ENCODE results near the gene EPHA2.

EPHA2 gene

GRCh38 chr1:16176653-16177052 is 20.8 kb upstream of the EPHA2 start:
- no peaks in the 10 kb centered on the region for H3K27me3 ChIP-seq (ENCODE audit: control insufficient read depth, insufficient read depth, low read length)
- peak overlapping the region; percentile 39 for H3K4me2 ChIP-seq (ENCODE audit: low read length)
- no peaks in the 10 kb centered on the region for H3K9me3 ChIP-seq (ENCODE audit: control insufficient read depth, low read length)
- H3K79me2 ChIP-seq = no peaks in the 10 kb centered on the region
- peak overlapping the region; percentile 66 for H3K27ac ChIP-seq
- no peak overlapping the region for H3K9ac ChIP-seq
- H3K36me3 ChIP-seq (ENCODE audit: control insufficient read depth, insufficient read depth, low read length) = no peaks in the 10 kb centered on the region
- peak overlapping the region; percentile 81 for H2AFZ ChIP-seq
- no peak for TF ChIP-seq CTCF (IDR thresholded peaks at IDR 0.05)
- H3K4me1 ChIP-seq = peaks cover 13% of the 10 kb centered on the region
- no peak overlapping the region for H3K4me3 ChIP-seq (ENCODE audit: low read depth, low read length)

DNA sequence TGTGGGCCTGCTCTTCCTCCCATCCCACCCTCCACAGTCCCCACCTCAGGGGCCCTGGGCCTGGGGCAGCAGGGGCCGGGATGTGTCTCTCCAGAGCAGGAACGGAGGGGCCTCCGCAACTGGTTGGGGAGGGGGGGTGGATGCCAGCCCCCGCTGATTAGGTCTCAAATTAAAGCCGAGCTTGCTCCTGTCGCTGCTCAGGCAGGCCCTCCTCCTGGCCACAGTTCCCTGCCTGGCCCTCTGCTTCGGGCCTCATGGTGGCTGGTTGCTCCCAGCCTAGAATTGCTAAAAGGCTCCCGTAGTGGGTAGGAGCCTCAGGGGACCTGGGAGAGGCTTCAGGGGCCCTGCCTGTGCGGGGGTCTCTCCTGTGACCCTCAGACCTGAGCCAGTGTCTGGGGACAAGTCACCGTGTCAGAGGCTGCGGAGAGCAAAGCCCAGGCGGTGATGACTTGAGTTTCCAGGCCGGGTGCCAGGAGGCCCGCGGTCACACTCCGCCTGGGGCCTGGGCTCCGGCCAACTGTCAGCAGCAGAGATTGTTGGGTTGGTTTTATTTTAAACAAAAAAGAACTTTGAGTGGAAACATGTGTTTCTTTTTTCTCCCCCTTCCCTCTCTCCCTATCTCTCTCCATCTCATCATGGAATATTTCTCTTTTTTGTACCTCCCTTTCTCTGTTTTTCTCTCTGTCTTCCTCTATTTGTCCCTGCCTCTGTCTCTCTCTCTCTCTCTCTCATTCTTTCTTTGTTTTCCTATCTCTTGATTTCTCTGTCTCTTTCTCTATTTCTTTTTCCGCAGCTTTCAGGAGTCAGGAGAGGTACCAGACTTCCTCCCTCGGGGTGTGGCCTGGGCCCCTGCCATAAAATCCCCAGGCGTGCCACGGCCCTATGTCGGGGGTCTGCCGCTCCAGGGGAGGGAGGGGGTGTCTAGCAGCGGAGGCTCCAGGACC is 20.0 kb upstream of the EPHA2 start:
- no peak overlapping the region for H3K9ac ChIP-seq
- TF ChIP-seq CTCF (IDR thresholded peaks at IDR 0.05) = no peak
- no peaks in the 10 kb centered on the region for H3K9me3 ChIP-seq (ENCODE audit: control insufficient read depth, low read length)
- H3K27me3 ChIP-seq (ENCODE audit: control insufficient read depth, insufficient read depth, low read length) = no peaks in the 10 kb centered on the region
- no peak overlapping the region for H3K4me3 ChIP-seq (ENCODE audit: low read depth, low read length)
- peaks cover 13% of the 10 kb centered on the region for H3K4me1 ChIP-seq
- H3K27ac ChIP-seq = peak overlapping the region; percentile 66
- H2AFZ ChIP-seq = peak overlapping the region; percentile 81
- peak overlapping the region; percentile 39 for H3K4me2 ChIP-seq (ENCODE audit: low read length)
- no peaks in the 10 kb centered on the region for H3K79me2 ChIP-seq
- H3K36me3 ChIP-seq (ENCODE audit: control insufficient read depth, insufficient read depth, low read length) = no peaks in the 10 kb centered on the region

GRCh38 chr1:16174886-16175598 is 19.2 kb upstream of the EPHA2 start:
- TF ChIP-seq CTCF (IDR thresholded peaks at IDR 0.05) = no peak
- H3K27me3 ChIP-seq (ENCODE audit: control insufficient read depth, insufficient read depth, low read length) = no peaks in the 10 kb centered on the region
- H3K9ac ChIP-seq = no peak overlapping the region
- no peak overlapping the region for H3K27ac ChIP-seq
- H3K4me2 ChIP-seq (ENCODE audit: low read length) = no peak overlapping the region
- peaks cover 13% of the 10 kb centered on the region for H3K4me1 ChIP-seq
- H3K79me2 ChIP-seq = no peaks in the 10 kb centered on the region
- H3K36me3 ChIP-seq (ENCODE audit: control insufficient read depth, insufficient read depth, low read length) = no peaks in the 10 kb centered on the region
- no peaks in the 10 kb centered on the region for H3K9me3 ChIP-seq (ENCODE audit: control insufficient read depth, low read length)
- no peak overlapping the region for H3K4me3 ChIP-seq (ENCODE audit: low read depth, low read length)
- peak overlapping the region; percentile 81 for H2AFZ ChIP-seq

DNA sequence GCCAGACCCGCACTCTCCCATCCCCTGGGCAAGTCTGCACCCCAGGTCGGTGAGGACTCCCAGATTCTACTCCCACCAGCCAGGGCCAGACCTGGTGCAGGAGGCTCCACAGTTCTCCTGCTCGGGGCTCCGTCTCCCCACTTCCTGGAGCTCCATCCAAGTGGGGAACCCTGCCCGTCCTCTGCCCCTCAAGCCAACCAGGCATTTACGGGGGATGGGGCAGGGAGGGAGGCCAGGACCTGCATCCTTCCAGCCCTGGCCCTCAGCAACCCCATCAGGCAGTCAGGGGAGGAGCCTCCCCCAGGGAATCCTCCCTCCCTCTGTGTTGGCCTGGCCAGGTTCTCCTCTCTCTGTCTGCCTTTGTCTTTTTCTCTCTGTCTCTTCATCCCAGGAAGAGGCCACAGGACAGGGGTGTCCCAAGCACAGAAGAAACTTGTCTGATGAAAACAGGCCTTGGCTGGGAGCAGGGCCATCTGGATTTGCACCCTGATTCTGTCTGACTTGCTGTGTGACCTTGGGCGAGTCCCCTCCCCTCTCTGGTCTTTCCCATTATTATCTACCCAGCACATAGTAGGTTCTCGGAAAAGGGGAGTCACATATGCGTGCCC is 18.5 kb upstream of the EPHA2 start:
- Histone ChIP-seq H3K27me3 (ENCODE audit: control insufficient read depth, insufficient read depth, low read length) (no peaks in the 10 kb centered on the region), H3K36me3 (ENCODE audit: control insufficient read depth, insufficient read depth, low read length) (no peaks in the 10 kb centered on the region), H3K4me1 (peaks cover 13% of the 10 kb centered on the region), H3K27ac (no peak overlapping the region), H3K9ac (no peak overlapping the region), H2AFZ (no peak overlapping the region), H3K9me3 (ENCODE audit: control insufficient read depth, low read length) (no peaks in the 10 kb centered on the region), H3K4me2 (ENCODE audit: low read length) (no peak overlapping the region), H3K79me2 (no peaks in the 10 kb centered on the region), H3K4me3 (ENCODE audit: low read depth, low read length) (no peak overlapping the region)
- TF ChIP-seq CTCF (IDR thresholded peaks at IDR 0.05) = no peak
